PC-3 (cell line): ENCODE measurements around the gene RIMBP2. TPM values are rescaled to one million over a fixed set of nuclear protein-coding genes. Genes with fewer than 3 reads are reported as not detected.

ENCODE experiments used
- ATAC-seq: fragments of 200-7000 bp; cut with Tn5 transposase; 2 replicates; pipeline ENCODE4 v1.9.1; 2020; ENCODE audit warnings: mild to moderate bottlenecking, moderate library complexity
- BruUV-seq: library from RNA; stranded (reverse); fragments of 400-500 nt; replicated peaks from 2 replicates; lab custom pipeline; 2021; lab: Mats Ljungman, UMichigan
- CTCF ChIA-PET: fragments of 300-600 bp; sonication (Branson Sonifier 250); formaldehyde crosslinking; loops from one replicate; lab custom pipeline; 2022; ENCODE audit warnings: antibody characterized with exemption; lab: Charles Lee
- POLR2A ChIA-PET: fragments of 300-600 bp; sonication (Branson Sonifier 250); formaldehyde crosslinking; loops from one replicate; lab custom pipeline; 2022; ENCODE audit warnings: antibody characterized with exemption; ENCODE audit not compliant: unreplicated experiment; lab: Charles Lee
- DNase-seq: peaks from one replicate; pipeline ENCODE4 v3.0.0-alpha.2; 2015
- H2AFZ ChIP-seq: fragments of 300-600 bp; sonication (generic); 2 replicates; pipeline ENCODE4 v1.6.0; 2016; ENCODE audit warnings: antibody characterized with exemption, low read length
- H3F3A ChIP-seq: fragments of 300-600 bp; sonication (generic); one replicate; pipeline ENCODE4 v1.6.0; 2017; ENCODE audit warnings: antibody characterized with exemption, low read length, control low read depth, mild to moderate bottlenecking; ENCODE audit not compliant: unreplicated experiment
- H3K27ac ChIP-seq: fragments of 300-600 bp; sonication (generic); 2 replicates; pipeline ENCODE4 v1.5.1; 2016; ENCODE audit warnings: mild to moderate bottlenecking, low read length
- H3K27me3 ChIP-seq: fragments of 300-600 bp; sonication (generic); 2 replicates; pipeline ENCODE4 v1.6.1; 2016; ENCODE audit warnings: low read length, mixed read lengths
- H3K36me3 ChIP-seq: fragments of 300-600 bp; sonication (generic); 2 replicates; pipeline ENCODE4 v1.6.1; 2016; ENCODE audit warnings: low read depth, mixed run types, low read length, mixed read lengths
- H3K4me1 ChIP-seq: fragments of 300-600 bp; sonication (generic); 2 replicates; pipeline ENCODE4 v1.5.1; 2016; ENCODE audit warnings: low read length; ENCODE audit not compliant: insufficient read depth
- H3K4me2 ChIP-seq: fragments of 300-600 bp; sonication (generic); 2 replicates; pipeline ENCODE4 v1.6.0; 2016; ENCODE audit warnings: low read length
- H3K4me3 ChIP-seq: fragments of 300-600 bp; sonication (generic); 2 replicates; pipeline ENCODE4 v1.5.1; 2016; ENCODE audit warnings: mild to moderate bottlenecking, low read length, mixed read lengths
- H3K79me2 ChIP-seq: fragments of 300-600 bp; sonication (generic); 2 replicates; pipeline ENCODE4 v1.6.1; 2017; ENCODE audit warnings: low read length, mixed read lengths
- H3K9ac ChIP-seq: fragments of 300-600 bp; sonication (generic); 2 replicates; pipeline ENCODE4 v1.6.0; 2016; ENCODE audit warnings: mild to moderate bottlenecking, low read length
- H3K9me2 ChIP-seq: fragments of 300-600 bp; sonication (generic); replicated peaks from 2 replicates; pipeline ENCODE4 v1.6.1; 2016; ENCODE audit warnings: mixed run types, low read length, mixed read lengths
- H3K9me3 ChIP-seq: fragments of 300-600 bp; sonication (generic); 2 replicates; pipeline ENCODE4 v1.6.1; 2016; ENCODE audit warnings: low read length, mixed read lengths
- H4K20me1 ChIP-seq: fragments of 300-600 bp; sonication (generic); 2 replicates; pipeline ENCODE4 v1.6.1; 2016; ENCODE audit warnings: low read length, mixed read lengths
- CTCF ChIP-seq: fragments of 300-600 bp; sonication (generic); conservative IDR thresholded peaks from 2 replicates; pipeline ENCODE4 v1.5.1; 2017; ENCODE audit warnings: antibody characterized with exemption, low read depth, mild to moderate bottlenecking, low read length
- EZH2 ChIP-seq: fragments of 300-600 bp; sonication (generic); IDR thresholded peaks from one replicate; pipeline ENCODE4 v1.6.1; 2017; ENCODE audit warnings: antibody characterized with exemption, mild to moderate bottlenecking, low read length; ENCODE audit not compliant: unreplicated experiment
- EZH2phosphoT487 ChIP-seq: fragments of 300-600 bp; sonication (generic); IDR thresholded peaks from 2 replicates; pipeline ENCODE4 v1.6.1; 2018; ENCODE audit warnings: mild to moderate bottlenecking, antibody characterized with exemption, low read length, borderline replicate concordance
- intact Hi-C: fragments of 100-400 bp; cut with micrococcal nuclease; formaldehyde crosslinking; loops from 2 replicates; pipeline ENCODE4 v1.9.0; 2023
- total RNA-seq: library from RNA; depleted of rRNA; stranded (reverse); fragments of >200 nt; gene quantifications from 2 replicates; pipeline ENCODE4 v1.2.3, GENCODE V29; 2014

The RIMBP2 gene
- total RNA-seq, 1 experiment from 2014 or later: not detected

GRCh38 chr12:130421896-130422295, 294.2 kb downstream of the RIMBP2 start:
- Histone ChIP-seq H2AFZ (no peak overlapping the region), H3K27me3 (no peaks in the 10 kb centered on the region), H4K20me1 (no peaks in the 10 kb centered on the region), H3K79me2 (no peaks in the 10 kb centered on the region), H3K4me1 (no peaks in the 10 kb centered on the region), H3F3A (no peaks in the 10 kb centered on the region), H3K27ac (no peak overlapping the region), H3K9me2 (no peaks in the 10 kb centered on the region), H3K4me3 (no peak overlapping the region), H3K9ac (no peak overlapping the region), H3K36me3 (no peaks in the 10 kb centered on the region), H3K9me3 (no peaks in the 10 kb centered on the region), H3K4me2 (no peak overlapping the region)
- ChIA-PET CTCF (no interaction called here), POLR2A (no interaction called here)
- ATAC-seq (no peak), DNase-seq (no peak)
- BruUV-seq: no TSS peak
- intact Hi-C loops: no loop called here
- no peak for TF ChIP-seq EZH2
- no peak for TF ChIP-seq CTCF
- TF ChIP-seq EZH2phosphoT487: no peak

DNA sequence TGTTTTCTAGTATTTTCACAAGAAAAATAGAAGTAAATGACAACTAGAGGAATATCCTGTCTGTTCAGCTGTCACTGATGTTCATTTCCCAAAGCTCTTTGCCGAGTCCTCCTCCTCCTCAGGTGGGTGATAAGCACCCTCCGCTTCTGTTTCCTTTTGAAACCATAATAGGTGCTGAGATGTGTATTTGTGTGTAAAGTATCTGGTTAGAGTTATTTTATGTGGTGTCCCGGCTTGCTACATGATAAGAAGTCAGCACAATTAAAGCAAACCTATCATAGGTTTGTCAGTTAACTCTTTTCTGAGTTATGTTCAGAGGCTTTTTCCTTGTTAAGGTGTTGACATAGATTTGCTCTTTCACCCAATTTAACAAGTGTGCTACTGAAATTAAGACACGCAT, 296.0 kb downstream of the RIMBP2 start:
- TF ChIP-seq EZH2phosphoT487 (no peak), CTCF (no peak), EZH2 (no peak)
- ATAC-seq (no peak), DNase-seq (no peak)
- no peaks in the 10 kb centered on the region for H3K9me2 ChIP-seq
- H3K9ac ChIP-seq: no peak overlapping the region
- ChIA-PET POLR2A (no interaction called here), CTCF (no interaction called here)
- H3K4me1 ChIP-seq: no peaks in the 10 kb centered on the region
- intact Hi-C loops: no loop called here
- no peaks in the 10 kb centered on the region for H3K36me3 ChIP-seq
- no peak overlapping the region for H3K27ac ChIP-seq
- H4K20me1 ChIP-seq: no peaks in the 10 kb centered on the region
- H2AFZ ChIP-seq: no peak overlapping the region
- BruUV-seq: no TSS peak
- no peak overlapping the region for H3K4me3 ChIP-seq
- H3K79me2 ChIP-seq: no peaks in the 10 kb centered on the region
- no peak overlapping the region for H3K4me2 ChIP-seq
- no peaks in the 10 kb centered on the region for H3F3A ChIP-seq
- no peaks in the 10 kb centered on the region for H3K9me3 ChIP-seq
- H3K27me3 ChIP-seq: no peaks in the 10 kb centered on the region

DNA sequence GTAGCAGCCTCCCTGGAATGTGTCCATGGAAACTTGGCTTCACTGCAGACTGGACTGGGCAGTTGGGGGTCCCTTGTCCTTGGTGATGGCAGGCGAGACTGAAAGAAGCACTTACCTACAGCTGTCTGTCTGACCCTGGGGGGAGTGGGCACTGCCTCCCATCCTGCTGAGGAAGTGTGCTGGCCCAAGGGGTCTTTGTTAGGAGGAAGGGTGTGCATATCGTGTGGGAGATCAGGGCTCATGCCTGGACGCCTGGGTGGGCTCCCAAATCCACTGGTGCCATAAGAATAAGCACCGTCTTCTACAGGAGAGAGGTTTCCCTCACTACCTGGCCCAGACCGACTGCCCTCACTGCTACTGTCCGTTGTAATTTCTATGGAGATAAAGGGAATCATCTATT, 297.0 kb downstream of the RIMBP2 start:
- no peaks in the 10 kb centered on the region for H3K9me3 ChIP-seq
- H3K9me2 ChIP-seq: no peaks in the 10 kb centered on the region
- POLR2A ChIA-PET: no interaction called here
- CTCF ChIA-PET: no interaction called here
- TF ChIP-seq EZH2: no peak
- BruUV-seq: no TSS peak
- H3K4me3 ChIP-seq: no peak overlapping the region
- no peak overlapping the region for H2AFZ ChIP-seq
- no peak overlapping the region for H3K4me2 ChIP-seq
- no peaks in the 10 kb centered on the region for H3K27me3 ChIP-seq
- H3K4me1 ChIP-seq: no peaks in the 10 kb centered on the region
- H3K9ac ChIP-seq: no peak overlapping the region
- no peaks in the 10 kb centered on the region for H3F3A ChIP-seq
- intact Hi-C loops: no loop called here
- no peaks in the 10 kb centered on the region for H3K79me2 ChIP-seq
- ATAC-seq (no peak), DNase-seq (no peak)
- H3K36me3 ChIP-seq: no peaks in the 10 kb centered on the region
- H3K27ac ChIP-seq: no peak overlapping the region
- no peaks in the 10 kb centered on the region for H4K20me1 ChIP-seq
